NCI-H524 (cell line): ENCODE measurements around the gene POLR1D.
A peak's percentile ranks its signal among the peaks of the same experiment; 100 is the strongest.

Experiments used
- DNase-seq, 2 experiments: peaks; one replicate each; lab custom pipeline; 2025; lab: John Stamatoyannopoulos, UW

Gene POLR1D, protein sequence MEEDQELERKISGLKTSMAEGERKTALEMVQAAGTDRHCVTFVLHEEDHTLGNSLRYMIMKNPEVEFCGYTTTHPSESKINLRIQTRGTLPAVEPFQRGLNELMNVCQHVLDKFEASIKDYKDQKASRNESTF

DNA sequence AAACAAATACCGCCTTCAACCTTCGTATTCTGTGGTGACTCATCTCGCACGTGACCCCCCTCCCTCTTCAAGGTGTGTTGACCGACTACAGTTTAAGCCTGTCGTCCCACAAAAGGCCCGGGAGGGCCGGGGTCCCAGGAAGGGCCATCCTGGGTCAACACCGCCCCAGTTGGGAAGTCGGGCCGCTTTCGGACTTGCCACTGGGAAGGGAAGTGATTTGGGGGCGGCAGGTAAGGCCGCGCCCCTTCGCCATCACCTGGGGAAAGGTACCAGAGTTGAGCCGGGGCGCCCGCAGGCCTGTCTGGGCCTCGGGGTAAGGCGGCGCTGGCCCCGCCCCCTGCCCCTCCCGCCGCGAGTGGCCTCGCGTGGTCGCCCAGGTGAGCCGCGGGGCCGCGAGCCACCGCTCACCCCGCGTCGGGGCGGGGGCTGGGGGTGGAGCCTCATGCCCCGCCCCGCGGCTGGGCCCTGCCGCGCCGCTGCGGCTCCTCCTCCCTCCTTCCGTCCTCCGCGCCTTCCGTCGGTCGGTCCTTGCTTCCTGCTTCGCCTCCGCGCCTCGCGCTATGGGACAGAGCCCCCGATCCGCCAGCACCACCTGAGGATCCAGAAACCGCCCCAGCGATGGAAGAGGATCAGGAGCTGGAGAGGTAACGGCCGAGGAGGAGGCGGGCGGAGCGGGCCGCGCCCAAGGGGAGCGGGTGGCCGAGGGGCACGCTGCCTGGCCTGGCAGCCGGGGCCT is at the start of gene POLR1D:
Gene POLR1D, plus strand, starts transcription at position 527 of the 736 bp plus-strand sequence. Its CDS starts 92 bp downstream, at position 619.
- peak; percentile 72 to 88 for DNase-seq

DNA sequence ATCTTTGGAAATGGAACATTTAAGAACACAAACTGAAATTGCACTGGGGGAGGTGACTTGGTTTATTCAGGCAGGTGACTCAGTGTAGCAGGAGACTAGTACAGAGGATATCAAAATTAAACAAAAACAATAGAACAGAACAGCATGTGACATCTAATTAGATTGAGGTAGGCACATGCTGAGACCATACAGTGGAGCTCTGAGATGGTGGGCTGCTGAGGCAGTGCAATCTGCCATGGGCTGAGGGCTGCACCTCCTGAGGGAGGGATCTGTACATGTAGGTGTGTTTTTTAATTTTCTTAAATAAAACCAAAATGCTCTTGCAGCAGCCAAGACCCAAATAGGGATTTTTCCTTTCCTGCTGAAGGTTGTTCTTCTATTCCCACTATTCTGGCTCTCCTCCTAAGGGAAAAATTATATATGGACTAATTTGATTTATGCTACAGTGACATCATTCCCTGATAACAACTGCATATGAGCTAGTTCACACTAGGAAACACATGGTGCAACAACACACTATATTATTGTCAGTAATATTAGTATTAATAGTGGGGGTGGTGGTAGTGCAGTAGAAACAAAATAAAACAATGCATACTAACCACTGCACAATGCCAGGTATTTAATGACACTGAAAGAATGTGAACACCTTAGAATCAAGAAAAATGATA is 49.3 kb upstream of the POLR1D start:
- no peak for DNase-seq

DNA sequence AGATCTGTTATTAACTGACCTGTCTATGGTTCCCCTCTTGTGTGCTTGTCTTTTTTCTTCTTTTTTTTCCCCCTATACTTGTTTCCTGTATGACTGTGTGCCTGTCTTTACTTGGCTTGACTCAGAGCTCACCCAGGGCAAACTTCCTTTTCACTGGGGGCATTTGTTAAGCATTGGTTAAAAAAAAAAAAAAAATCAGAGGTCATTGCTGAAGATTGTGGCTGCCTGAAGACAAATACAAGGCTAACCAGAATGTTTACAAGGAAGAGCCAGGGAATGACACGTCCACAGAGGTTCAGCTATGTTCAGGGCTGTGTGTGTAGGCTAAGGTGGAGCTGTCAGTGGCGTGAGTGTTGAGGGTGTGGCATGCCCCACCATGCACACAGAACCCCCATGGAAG is 48.4 kb upstream of the POLR1D start:
- no peak for DNase-seq

DNA sequence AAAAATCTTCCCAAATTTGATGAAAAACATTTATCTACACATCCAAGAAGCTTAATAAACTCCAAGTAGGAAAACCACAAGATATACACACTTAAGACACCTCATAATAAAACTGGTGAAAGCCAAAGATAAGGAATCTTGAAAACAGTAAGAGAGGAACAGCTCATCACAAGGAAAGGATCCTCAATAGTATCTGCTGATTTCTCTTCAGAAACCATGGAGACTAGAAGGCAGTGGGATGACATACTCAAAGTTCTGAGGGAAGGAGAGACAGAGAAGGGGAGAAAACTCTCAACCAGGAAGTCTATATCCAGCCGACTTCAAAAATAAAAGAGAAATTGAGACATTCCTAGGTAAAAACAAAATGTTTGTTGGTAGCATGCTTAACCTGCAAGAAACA is 47.0 kb upstream of the POLR1D start:
- no peak for DNase-seq

DNA sequence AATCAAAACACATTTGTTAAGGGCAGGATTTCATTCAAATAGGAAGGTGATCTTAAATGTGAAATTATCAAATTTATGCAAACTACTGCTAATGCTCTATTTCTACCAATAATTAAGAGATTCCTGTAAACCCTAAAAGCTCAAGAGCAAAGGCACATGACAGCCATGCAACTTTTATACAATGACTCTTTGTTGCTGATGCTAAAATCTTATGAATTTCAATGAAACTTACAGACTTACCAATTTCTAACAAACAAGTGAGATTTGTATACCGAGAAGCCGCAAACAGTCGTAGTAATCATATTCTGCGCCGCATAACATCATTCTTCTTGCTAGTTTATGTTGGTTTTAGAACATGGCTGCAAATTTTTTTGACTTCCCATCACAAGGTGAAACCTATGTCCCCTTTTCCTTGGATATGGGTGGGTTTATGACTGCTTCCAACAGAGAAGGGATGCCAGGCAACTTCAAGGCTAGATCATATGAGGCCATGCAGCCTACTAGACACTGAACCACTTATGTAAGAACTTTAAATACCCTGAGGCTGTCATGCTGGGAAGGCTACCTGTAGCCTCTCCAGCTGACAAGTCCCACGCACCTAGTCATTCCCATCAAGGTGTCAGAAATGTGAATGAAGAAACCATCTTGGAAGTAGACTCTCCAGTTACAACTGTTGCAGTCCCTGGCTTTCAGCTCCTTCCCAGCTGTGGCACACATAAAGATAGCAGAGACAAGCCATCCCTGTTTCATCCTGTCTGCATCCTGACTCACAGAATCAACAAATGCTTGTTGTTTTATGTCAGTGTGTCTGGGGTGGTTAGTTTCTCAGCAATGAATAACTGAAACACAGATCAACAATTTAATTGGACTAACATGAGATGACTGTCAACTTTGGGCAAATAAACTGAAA is 43.3 kb upstream of the POLR1D start:
- no peak for DNase-seq

DNA sequence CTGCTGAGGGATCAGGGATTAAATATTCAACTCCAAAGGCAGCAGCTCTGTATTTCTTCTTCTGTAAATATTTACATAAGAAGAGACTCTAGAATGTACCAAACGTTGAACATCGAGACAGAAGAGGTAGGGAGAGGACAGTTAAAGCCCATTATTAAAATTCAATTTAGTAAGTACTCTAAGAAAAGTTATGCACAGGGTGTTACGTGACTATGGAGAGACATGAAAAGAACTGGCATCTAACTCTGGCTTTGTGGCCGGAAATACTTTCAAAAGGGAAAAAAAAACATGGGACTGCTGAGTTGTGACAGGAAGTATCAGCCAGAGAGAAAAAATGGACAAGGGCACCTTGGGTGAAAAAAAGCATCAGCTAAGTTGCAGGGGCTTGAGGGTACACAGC is 38.0 kb upstream of the POLR1D start:
- no peak for DNase-seq

DNA sequence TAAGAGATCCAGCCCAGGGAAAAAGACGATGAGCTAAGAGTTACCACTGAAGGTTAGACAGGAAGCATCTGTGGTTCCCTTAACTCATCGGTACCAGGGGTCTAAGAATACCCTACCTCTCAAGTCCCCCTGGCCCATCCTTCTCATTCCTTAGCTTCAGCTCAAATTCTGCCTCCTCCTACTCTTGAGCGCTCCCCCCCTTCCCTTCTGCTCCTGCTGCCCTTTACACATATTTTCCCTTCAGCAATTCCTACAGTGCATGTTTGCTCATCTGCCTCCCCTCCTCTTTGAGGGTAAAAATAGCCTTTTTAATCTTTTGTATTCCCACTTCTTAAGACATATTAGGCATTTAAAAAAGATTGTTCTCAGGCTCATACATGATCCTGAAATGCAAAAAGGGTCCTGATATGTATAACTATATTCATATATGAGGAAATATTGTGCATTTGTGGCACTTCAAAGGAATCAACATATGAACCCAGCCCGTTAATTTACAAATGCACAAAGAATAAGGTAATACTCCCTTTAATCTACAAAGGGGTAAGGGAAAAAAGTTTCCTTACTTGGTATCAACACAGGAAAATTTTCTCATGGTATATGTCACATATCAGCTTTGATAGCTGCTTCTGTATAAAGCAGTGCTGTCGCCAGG is 34.5 kb upstream of the POLR1D start:
- DNase-seq, result no peak

DNA sequence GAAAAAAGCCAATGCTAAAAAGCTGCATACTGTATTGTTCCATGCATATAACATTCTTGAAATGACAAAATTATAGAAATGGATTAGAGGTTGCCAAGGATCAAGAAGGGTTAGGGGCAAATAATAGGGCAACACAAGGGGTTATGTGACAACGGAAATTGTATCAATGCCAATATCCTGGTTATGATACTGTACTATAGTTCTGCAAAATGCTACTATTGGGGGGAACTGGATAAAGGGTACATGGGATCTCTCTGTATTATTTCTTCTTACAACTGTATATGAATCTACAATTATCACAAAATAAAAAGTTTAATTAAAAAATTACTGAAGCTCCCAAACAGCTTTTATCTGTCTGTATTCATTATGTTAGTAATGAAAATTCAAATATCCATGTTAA is 33.3 kb upstream of the POLR1D start:
- no peak for DNase-seq

DNA sequence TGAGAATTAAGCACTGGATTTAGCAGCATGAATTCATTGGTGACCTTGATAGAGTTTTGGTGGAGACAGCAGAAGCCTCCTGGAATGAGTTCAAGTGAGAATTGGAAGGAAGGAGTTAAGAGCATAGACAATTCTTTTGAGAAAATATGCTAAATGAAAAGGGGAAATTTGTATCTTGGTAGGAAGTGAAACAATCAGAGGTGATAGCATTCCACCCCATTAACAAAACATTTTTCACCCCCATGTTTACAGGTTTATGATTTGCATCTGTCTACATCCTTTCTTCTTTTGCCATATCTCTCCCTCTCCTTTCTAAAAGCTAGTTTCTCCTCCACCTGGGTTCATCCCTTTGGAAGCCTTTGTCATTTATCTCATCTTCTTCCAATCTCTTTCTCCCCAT is 28.8 kb upstream of the POLR1D start:
- DNase-seq, result no peak

DNA sequence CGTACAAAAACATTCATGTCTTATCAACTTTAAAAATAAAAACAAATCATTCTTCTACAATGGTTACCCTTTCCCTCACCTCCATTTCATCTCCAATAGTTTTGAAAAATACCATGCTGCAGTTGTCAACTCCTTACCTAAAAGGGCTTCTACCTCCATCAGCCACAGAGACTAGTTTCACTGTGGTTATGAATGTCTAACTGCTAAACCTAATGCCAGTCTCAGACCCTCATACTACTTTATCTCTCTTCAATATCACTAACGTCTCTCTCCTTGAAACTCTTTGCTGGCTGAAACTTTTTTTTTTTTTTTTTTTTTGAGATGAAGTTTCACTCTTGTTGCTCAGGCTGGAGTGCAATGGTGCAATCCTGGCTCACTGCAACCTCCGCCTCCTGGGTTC is 28.4 kb upstream of the POLR1D start:
- no peak for DNase-seq

DNA sequence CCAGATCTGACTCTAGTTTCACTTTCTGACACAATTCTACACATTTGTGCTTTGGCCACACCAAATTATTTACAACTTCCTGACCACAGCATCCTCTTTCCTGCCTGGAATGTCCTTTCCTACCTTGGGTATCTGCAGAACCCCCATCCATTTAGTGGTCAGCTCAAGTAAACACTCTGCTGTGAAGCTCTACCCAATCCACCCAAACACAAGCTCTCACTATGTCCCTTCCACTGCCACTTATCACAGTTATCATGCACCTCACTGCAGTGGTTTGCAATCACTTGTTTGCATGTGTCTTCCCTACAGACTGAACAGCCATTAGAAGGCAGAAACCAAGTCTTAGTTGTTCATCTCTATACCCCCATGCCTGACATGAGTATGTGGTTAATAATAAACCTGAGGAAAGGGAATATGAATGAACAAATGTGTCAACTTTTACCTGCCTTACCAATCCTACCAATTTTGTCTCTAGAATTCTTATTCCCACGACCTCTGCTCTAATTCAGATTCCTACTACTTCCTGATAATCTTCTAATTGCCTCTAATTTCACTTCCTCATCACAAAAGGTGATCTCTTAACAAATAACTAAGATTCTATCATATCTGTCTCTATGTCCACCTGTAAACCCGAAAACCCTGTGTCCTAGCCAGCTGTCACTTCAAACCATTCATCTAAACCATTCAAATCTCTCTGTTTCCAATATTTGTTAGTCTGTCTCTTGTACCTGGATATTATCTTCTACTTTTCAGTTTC is 26.5 kb upstream of the POLR1D start:
- DNase-seq, result no peak

DNA sequence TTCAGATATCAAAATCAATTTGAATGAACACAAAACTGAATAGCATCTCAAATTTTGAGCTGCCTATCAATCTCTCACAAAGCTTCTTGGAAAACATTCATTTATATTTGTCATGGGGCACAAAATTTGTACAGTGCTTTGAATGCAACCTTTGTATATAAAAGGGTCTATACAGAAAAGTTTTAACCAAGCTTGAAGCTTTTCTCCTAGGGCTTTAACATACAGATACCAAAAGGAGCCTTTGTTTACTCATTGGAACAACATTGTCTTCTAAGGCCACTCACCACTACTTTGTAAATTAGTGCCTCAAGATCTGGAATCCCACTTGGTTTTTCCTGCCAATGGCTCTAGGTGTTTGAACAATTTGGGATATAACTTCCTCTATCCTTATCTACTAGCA is 22.6 kb upstream of the POLR1D start:
- no peak for DNase-seq

DNA sequence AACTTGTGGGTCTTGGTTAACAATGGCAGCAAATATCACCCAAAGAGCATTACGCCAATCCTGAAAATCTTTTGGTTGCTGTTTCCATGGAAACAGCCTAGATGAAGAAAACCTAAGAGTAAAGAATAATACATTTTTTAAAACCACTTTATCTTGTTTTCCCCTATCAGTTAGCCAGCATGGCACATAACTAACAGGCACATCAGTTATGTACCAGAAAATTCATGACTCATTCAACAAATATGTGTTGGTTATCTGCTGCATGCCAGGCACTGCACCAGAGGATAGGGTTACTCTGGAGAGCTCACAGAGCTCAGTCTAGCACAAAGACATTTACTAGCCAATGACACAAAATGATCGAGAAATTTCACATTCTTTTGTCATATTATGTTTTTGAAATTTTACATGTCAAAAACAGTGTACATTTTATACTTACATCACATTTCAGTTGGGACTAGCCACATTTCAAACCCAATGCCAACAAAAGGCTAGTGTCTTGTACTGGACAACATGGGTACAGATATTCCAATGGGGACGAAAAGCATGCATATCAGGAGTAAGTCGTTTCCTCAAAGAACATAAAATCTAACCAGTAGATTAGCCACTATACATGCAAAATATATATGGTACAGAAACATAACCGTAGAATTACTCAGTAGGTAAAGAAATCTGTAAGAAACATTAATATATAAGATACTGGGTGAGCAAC is 21.7 kb upstream of the POLR1D start:
- no peak for DNase-seq

DNA sequence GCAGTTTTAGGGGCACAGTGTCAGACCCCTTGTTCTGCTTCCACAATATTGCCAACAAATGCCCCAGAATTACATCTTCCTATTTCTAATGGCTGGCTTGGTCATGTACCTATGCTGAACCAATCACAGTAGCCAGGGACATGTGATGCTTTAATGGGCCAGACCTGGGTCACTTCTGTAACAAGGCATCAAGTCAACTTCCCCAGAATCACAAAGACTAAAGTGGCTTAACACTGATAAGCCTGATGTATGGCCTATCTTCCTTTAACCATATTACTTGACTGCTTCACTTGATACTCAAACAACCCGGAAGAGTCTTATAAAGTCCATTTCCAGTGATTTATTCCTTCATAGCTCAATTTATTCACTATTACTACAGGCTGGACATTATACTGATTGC is 21.0 kb upstream of the POLR1D start:
- no peak for DNase-seq

DNA sequence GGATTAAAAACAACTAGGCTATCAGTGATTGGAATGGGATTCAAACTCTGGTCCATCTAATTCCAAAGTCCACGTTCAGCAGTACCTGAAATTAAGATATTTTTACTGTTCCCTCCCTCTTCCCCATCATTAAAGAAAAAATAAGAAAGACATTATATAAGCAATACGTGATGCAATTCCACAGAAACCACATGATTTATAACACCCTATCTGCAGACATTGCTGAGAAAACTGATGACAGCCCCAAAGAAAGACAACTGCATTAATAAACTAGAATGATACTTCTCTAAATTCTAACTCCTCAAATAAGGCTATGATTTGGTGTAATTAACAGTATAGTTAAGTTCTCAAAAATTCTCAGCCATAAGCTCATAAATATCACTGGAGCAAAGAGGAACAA is 20.5 kb upstream of the POLR1D start:
- no peak for DNase-seq

DNA sequence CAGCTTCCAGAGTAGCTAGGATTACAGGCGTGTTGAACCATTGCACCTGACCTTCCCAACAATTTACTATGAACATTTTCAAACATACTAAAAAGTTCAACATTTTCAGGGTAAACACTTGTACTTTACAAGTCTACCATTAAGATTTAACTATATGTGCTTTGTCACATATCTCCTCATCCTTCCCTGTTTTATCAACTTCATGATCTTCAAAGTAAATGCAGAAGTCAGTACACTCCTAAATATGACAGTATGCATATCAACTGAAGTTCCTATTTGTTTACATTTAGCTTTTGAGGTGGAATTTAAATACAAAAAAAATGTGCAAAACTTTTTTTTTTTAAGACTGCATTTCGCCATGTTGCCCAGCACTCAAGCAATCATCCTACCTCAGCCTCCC is 19.9 kb upstream of the POLR1D start:
- no peak for DNase-seq

DNA sequence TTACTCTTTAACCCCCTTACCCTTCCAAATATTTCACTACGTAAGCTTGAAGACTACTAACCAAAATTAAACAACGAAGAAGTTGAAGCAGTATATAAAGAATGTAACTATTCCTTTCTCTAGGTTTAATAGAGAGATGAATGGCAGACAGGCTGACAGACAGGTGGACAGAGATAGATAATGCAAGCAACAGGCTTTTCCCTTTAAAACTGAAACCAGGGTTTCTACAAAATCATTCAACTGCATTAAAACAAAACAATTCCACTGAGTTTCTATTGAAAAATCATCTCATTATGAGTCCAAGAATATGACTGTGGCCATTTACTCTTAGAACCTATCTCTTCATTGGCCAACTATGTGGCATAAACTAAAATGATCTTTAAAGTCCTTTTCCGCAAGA is 16.6 kb upstream of the POLR1D start:
- DNase-seq, result no peak

DNA sequence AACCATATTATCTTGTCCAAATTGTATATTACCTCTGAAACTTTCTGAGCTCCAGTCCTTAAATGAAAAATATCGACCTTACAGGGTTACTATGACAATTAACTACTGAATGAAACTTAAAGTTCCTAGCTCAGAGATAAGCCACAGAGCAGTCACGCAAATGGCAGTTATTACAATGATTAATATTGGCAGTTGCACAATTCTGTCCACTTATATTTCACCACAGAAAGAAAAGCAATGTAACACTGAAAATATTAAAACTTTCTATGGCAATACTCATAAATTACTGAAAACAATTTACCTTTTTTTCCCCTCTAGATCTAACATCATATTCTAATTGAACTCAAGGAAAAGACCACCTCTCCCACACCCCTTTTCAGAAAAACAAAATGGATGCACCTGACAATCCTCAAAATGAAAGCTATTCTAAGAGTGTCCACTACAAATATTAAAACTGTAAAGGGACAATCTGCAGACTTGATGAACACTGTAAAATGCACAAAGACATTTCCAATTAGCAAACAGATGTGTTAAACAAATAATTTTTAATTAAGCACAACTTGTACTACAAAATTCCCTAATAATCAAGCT is 16.0 kb upstream of the POLR1D start:
- DNase-seq, result no peak

DNA sequence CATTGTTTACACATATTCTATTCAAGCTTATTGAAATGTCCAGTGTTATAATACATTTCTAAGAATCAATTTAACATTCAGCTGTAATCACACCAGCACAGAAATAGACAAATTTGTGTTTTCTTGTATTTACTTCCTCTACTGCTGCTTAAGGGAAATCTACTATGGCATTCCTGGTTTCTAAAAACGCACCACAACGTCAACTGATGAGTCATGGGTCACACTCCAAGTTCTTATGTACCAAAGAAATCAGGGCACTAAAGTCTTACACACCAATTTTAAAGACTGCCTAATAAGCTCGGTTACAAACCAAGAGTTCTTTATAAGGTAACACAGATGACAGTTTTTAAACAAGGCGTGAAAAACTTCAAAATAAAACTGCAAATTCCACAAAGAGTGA is 14.6 kb upstream of the POLR1D start:
- no peak for DNase-seq

DNA sequence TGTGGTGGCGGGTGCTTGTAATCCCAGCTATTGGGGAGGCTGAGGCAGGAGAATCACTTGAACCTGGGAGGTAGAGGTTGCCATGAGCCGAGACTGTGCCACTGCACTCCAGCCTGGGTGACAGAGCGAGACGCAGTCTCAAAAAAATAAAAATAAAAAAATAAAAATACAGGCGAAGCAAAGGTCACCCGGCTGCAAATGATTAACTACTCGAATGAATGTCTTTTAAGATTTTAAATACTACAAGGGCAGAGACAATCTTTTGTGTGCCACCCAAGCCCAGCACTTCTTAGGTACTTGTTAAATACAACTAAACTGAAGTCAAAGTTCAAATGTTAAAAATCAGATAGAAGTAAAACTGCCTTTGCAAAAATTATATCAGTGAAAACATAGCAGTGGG is 8.1 kb upstream of the POLR1D start:
- no peak for DNase-seq
